GM23338 (cell line): ENCODE measurements around the gene NEURL3. TPM values are rescaled to one million over a fixed set of nuclear protein-coding genes. Genes with fewer than 3 reads are reported as not detected.

ENCODE experiments used
- ATAC-seq: fragments of 200-7000 bp; cut with Tn5 transposase; 3 replicates; pipeline ENCODE4 v1.9.1; 2020
- DNase-seq: peaks from one replicate; pipeline ENCODE4 v3.0.0-alpha.2; 2015; ENCODE audit warnings: low spot score
- H2AFZ ChIP-seq: fragments of 200-600 bp; sonication (generic); 2 replicates; pipeline ENCODE4 v1.8.0; 2016; ENCODE audit warnings: antibody characterized with exemption, mild to moderate bottlenecking, moderate library complexity
- H3F3A ChIP-seq: fragments of 200-600 bp; sonication (generic); replicated peaks from 2 replicates; pipeline ENCODE4 v1.8.0; 2017; ENCODE audit warnings: antibody characterized with exemption, mixed run types, low read depth
- H3K27ac ChIP-seq: fragments of 200-600 bp; sonication (generic); 2 replicates; pipeline ENCODE4 v1.6.1; 2016; ENCODE audit warnings: low read depth
- H3K27me3 ChIP-seq: fragments of 200-600 bp; sonication (generic); 2 replicates; pipeline ENCODE4 v1.8.0; 2016; ENCODE audit warnings: mild to moderate bottlenecking, mixed run types, moderate library complexity; ENCODE audit not compliant: insufficient read depth
- H3K36me3 ChIP-seq: fragments of 200-600 bp; sonication (generic); 2 replicates; pipeline ENCODE4 v1.8.0; 2016; ENCODE audit warnings: mild to moderate bottlenecking; ENCODE audit not compliant: insufficient read depth
- H3K4me1 ChIP-seq: fragments of 200-600 bp; sonication (generic); 2 replicates; pipeline ENCODE4 v1.8.0; 2016; ENCODE audit warnings: mild to moderate bottlenecking, moderate library complexity; ENCODE audit not compliant: insufficient read depth
- H3K4me2 ChIP-seq: fragments of 200-600 bp; sonication (generic); 2 replicates; pipeline ENCODE4 v1.7.1; 2017; ENCODE audit warnings: mixed run types
- H3K4me3 ChIP-seq: fragments of 200-600 bp; sonication (generic); 2 replicates; pipeline ENCODE4 v1.6.1; 2016; ENCODE audit warnings: mixed run types
- H3K79me2 ChIP-seq: fragments of 200-600 bp; sonication (generic); replicated peaks from 2 replicates; pipeline ENCODE4 v1.8.0; 2017; ENCODE audit warnings: mild to moderate bottlenecking; ENCODE audit not compliant: insufficient read depth
- H3K9me2 ChIP-seq: fragments of 200-600 bp; sonication (generic); 2 replicates; pipeline ENCODE4 v1.8.0; 2017; ENCODE audit not compliant: insufficient read depth
- H4K20me1 ChIP-seq: fragments of 200-600 bp; sonication (generic); replicated peaks from 2 replicates; pipeline ENCODE4 v1.8.0; 2017; ENCODE audit warnings: mild to moderate bottlenecking; ENCODE audit not compliant: insufficient read depth
- H3K27ac Mint-ChIP-seq: 2 replicates; pipeline ENCODE4 v1.8.0; 2020; ENCODE audit warnings: inconsistent platforms, mild to moderate bottlenecking, moderate library complexity, mixed read lengths
- H3K27me3 Mint-ChIP-seq: 3 replicates; pipeline ENCODE4 v1.8.0; 2022; ENCODE audit warnings: low read depth, mild to moderate bottlenecking, moderate library complexity, mixed read lengths, inconsistent platforms; ENCODE audit not compliant: insufficient read depth, poor library complexity
- H3K36me3 Mint-ChIP-seq: 3 replicates; pipeline ENCODE4 v1.8.0; 2021; ENCODE audit warnings: low read depth, mild to moderate bottlenecking, inconsistent platforms, moderate library complexity, mixed read lengths
- H3K4me1 Mint-ChIP-seq: 3 replicates; pipeline ENCODE4 v1.8.0; 2020; ENCODE audit warnings: mild to moderate bottlenecking, inconsistent platforms, mixed read lengths
- H3K4me3 Mint-ChIP-seq: 3 replicates; pipeline ENCODE4 v1.8.0; 2021; ENCODE audit warnings: moderate library complexity, mild to moderate bottlenecking, inconsistent platforms, mixed read lengths
- H3K9me3 Mint-ChIP-seq: 3 replicates; pipeline ENCODE4 v1.8.0; 2020; ENCODE audit warnings: moderate library complexity, mild to moderate bottlenecking, inconsistent platforms, mixed read lengths
- CREB1 ChIP-seq: fragments of 250-450 bp; sonication (Bioruptor Pico); IDR thresholded peaks from 2 replicates; pipeline ENCODE4 v1.5.0; 2020; ENCODE audit warnings: low read depth, mild to moderate bottlenecking, moderate library complexity
- EZH2 ChIP-seq: fragments of 200-600 bp; sonication (generic); IDR thresholded peaks from one replicate; pipeline ENCODE4 v1.8.0; 2017; ENCODE audit warnings: antibody characterized with exemption, mild to moderate bottlenecking, low read depth; ENCODE audit not compliant: unreplicated experiment
- EZH2phosphoT487 ChIP-seq: fragments of 200-600 bp; sonication (generic); IDR thresholded peaks from one replicate; pipeline ENCODE4 v1.8.1; 2018; ENCODE audit warnings: antibody characterized with exemption; ENCODE audit not compliant: unreplicated experiment
- JUNB ChIP-seq: IDR thresholded peaks from one replicate; pipeline ENCODE4 v1.6.1; 2016; ENCODE audit warnings: antibody characterized with exemption; ENCODE audit not compliant: unreplicated experiment
- NANOG ChIP-seq: IDR thresholded peaks from 2 replicates; pipeline ENCODE4 v1.6.1; 2016; ENCODE audit warnings: antibody characterized with exemption, borderline replicate concordance
- POLR2AphosphoS5 ChIP-seq: IDR thresholded peaks from 2 replicates; pipeline ENCODE4 v1.6.1; 2016; ENCODE audit warnings: antibody characterized with exemption, low read depth
- STAT1 ChIP-seq: IDR thresholded peaks from one replicate; pipeline ENCODE4 v1.6.1; 2016; ENCODE audit warnings: antibody characterized with exemption; ENCODE audit not compliant: unreplicated experiment
- ZNF114 ChIP-seq: fragments of 250-450 bp; sonication (Bioruptor Pico); IDR thresholded peaks from 2 replicates; pipeline ENCODE4 v1.5.0; 2020; ENCODE audit warnings: mild to moderate bottlenecking, moderate library complexity
- ZNF331 ChIP-seq: fragments of 250-450 bp; sonication (Bioruptor Pico); IDR thresholded peaks from 2 replicates; pipeline ENCODE4 v1.5.0; 2020; ENCODE audit warnings: low read depth, mild to moderate bottlenecking, moderate library complexity
- ZNF462 ChIP-seq: fragments of 250-450 bp; sonication (Bioruptor Pico); IDR thresholded peaks from 2 replicates; pipeline ENCODE4 v1.5.0; 2020; ENCODE audit warnings: mild to moderate bottlenecking, moderate library complexity
- polyA plus RNA-seq: library from polyadenylated mRNA; unstranded; fragments of >200 nt; fragmentation: Nextera tagmentation; extraction: Ambion mirVana; gene quantifications from 2 replicates; pipeline ENCODE4 v1.2.1, GENCODE V29; 2016
- total RNA-seq: library from RNA; depleted of rRNA; stranded (reverse); fragments of >200 nt; shearing (Covaris generic); gene quantifications from 2 replicates; pipeline ENCODE4 v1.2.3, GENCODE V29; 2014
- TF ChIP-seq, protein P1 (sequence below): IDR thresholded peaks from 2 replicates; pipeline ENCODE4 v1.6.1; 2016; ENCODE audit warnings: antibody characterized with exemption
- TF ChIP-seq, protein P2 (sequence below), 2 experiments: fragments of 200-600 bp in 1 of 2; sonication (generic) in 1 of 2; conservative IDR thresholded peaks; 2 replicates each; pipeline versions ENCODE4 v1.5.1 to v1.6.1; 2016 to 2017; ENCODE audit warnings: antibody characterized with exemption in 2 of 2, low read depth in 2 of 2, mild to moderate bottlenecking in 2 of 2, moderate library complexity in 1 of 2
- TF ChIP-seq, protein P3 (sequence below): IDR thresholded peaks from one replicate; pipeline ENCODE4 v1.6.1; 2018; ENCODE audit warnings: antibody characterized with exemption; ENCODE audit not compliant: unreplicated experiment

Gene NEURL3
- total and polyA plus RNA-seq, 2 experiments from 2014 or later: 0.21 TPM; not detected in 1

GRCh38 chr2:96506907-96507240 lies 1.7 kb upstream of the NEURL3 start:
- no peak for TF ChIP-seq STAT1
- no peak for TF ChIP-seq NANOG
- no peak for TF ChIP-seq EZH2phosphoT487
- TF ChIP-seq, protein P1, sequence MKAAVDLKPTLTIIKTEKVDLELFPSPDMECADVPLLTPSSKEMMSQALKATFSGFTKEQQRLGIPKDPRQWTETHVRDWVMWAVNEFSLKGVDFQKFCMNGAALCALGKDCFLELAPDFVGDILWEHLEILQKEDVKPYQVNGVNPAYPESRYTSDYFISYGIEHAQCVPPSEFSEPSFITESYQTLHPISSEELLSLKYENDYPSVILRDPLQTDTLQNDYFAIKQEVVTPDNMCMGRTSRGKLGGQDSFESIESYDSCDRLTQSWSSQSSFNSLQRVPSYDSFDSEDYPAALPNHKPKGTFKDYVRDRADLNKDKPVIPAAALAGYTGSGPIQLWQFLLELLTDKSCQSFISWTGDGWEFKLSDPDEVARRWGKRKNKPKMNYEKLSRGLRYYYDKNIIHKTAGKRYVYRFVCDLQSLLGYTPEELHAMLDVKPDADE: no peak
- TF ChIP-seq EZH2: no peak
- TF ChIP-seq JUNB: no peak
- no peak for TF ChIP-seq POLR2AphosphoS5
- TF ChIP-seq CREB1: no peak
- TF ChIP-seq ZNF331: no peak
- no peak for TF ChIP-seq ZNF462 (CRISPR knock-in tag)
- TF ChIP-seq, protein P2, sequence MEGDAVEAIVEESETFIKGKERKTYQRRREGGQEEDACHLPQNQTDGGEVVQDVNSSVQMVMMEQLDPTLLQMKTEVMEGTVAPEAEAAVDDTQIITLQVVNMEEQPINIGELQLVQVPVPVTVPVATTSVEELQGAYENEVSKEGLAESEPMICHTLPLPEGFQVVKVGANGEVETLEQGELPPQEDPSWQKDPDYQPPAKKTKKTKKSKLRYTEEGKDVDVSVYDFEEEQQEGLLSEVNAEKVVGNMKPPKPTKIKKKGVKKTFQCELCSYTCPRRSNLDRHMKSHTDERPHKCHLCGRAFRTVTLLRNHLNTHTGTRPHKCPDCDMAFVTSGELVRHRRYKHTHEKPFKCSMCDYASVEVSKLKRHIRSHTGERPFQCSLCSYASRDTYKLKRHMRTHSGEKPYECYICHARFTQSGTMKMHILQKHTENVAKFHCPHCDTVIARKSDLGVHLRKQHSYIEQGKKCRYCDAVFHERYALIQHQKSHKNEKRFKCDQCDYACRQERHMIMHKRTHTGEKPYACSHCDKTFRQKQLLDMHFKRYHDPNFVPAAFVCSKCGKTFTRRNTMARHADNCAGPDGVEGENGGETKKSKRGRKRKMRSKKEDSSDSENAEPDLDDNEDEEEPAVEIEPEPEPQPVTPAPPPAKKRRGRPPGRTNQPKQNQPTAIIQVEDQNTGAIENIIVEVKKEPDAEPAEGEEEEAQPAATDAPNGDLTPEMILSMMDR (conservative IDR thresholded peaks at IDR 0.05; ENCODE audit: low read depth in 2 of 2): no peak
- TF ChIP-seq, protein P3, sequence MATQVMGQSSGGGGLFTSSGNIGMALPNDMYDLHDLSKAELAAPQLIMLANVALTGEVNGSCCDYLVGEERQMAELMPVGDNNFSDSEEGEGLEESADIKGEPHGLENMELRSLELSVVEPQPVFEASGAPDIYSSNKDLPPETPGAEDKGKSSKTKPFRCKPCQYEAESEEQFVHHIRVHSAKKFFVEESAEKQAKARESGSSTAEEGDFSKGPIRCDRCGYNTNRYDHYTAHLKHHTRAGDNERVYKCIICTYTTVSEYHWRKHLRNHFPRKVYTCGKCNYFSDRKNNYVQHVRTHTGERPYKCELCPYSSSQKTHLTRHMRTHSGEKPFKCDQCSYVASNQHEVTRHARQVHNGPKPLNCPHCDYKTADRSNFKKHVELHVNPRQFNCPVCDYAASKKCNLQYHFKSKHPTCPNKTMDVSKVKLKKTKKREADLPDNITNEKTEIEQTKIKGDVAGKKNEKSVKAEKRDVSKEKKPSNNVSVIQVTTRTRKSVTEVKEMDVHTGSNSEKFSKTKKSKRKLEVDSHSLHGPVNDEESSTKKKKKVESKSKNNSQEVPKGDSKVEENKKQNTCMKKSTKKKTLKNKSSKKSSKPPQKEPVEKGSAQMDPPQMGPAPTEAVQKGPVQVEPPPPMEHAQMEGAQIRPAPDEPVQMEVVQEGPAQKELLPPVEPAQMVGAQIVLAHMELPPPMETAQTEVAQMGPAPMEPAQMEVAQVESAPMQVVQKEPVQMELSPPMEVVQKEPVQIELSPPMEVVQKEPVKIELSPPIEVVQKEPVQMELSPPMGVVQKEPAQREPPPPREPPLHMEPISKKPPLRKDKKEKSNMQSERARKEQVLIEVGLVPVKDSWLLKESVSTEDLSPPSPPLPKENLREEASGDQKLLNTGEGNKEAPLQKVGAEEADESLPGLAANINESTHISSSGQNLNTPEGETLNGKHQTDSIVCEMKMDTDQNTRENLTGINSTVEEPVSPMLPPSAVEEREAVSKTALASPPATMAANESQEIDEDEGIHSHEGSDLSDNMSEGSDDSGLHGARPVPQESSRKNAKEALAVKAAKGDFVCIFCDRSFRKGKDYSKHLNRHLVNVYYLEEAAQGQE: no peak
- no peak for TF ChIP-seq ZNF114 (CRISPR knock-in tag)
- Histone ChIP-seq H2AFZ (no peak overlapping the region), H3K4me3 (no peak overlapping the region), H3K4me2 (no peak overlapping the region), H3K9me2 (no peaks in the 10 kb centered on the region), H3K27ac (no peak overlapping the region), H3F3A (0 out of 2 replicates have a peak, but pooled peaks cover 2% of the 10 kb centered on the region), H4K20me1 (no peaks in the 10 kb centered on the region), H3K27me3 (peaks cover 10% of the 10 kb centered on the region), H3K36me3 (no peaks in the 10 kb centered on the region; the same call in 1 of the 2 replicates), H3K79me2 (no peaks in the 10 kb centered on the region), H3K4me1 (peaks cover 3% of the 10 kb centered on the region; the same call in 1 of the 2 replicates)
- peaks cover 5% of the 10 kb centered on the region; the same call in 2 of the 3 replicates for H3K9me3 Mint-ChIP-seq
- H3K4me3 Mint-ChIP-seq: no peak overlapping the region
- ATAC-seq (no peak), DNase-seq (no peak)
- H3K4me1 Mint-ChIP-seq: peaks cover 20% of the 10 kb centered on the region
- H3K36me3 Mint-ChIP-seq: no peaks in the 10 kb centered on the region
- H3K27me3 Mint-ChIP-seq: peaks cover 24% of the 10 kb centered on the region
- no peak overlapping the region for H3K27ac Mint-ChIP-seq
